ENCODE results near the gene KHDC3L.
A peak's percentile ranks its signal among the peaks of the same experiment; 100 is the strongest.
"Not testable (repeated sequence)": the region's sequence is repeated elsewhere in the genome, so short reads cannot be mapped to it uniquely, and the experiment has no call there.

The KHDC3L gene

GRCh38 chr6:73353636-73354593 is 8.5 kb upstream of the KHDC3L start, which contains the start of gene DPPA5:
Gene DPPA5, minus strand, starts transcription at chr6:73354276. Its CDS starts 51 bp downstream, at chr6:73354225.
- ATAC-seq (ENCODE audit: low read depth) (no peak), DNase-seq (ENCODE audit: low spot score in 2 of 2) (no peak)
- no peaks in the 10 kb centered on the region for H3K4me1 Mint-ChIP-seq
- peaks cover 15% of the 10 kb centered on the region for H3K27me3 Mint-ChIP-seq
- H3K36me3 Mint-ChIP-seq = no peaks in the 10 kb centered on the region
- no peak within 1 kb of the TSS for H3K4me3 Mint-ChIP-seq
- no peak within 1 kb of the TSS for H3K27ac Mint-ChIP-seq
- H3K9me3 Mint-ChIP-seq = no peaks in the 10 kb centered on the region

- Mint-ChIP-seq H3K4me3 (no peak overlapping the region), H3K4me1 (no peaks in the 10 kb centered on the region), H3K36me3 (no peaks in the 10 kb centered on the region), H3K9me3 (no peaks in the 10 kb centered on the region), H3K27me3 (peaks cover 7% of the 10 kb centered on the region), H3K27ac (no peak overlapping the region)
- ATAC-seq (ENCODE audit: low read depth) (no peak), DNase-seq (ENCODE audit: low spot score in 2 of 2) (no peak)
Observed at GRCh38 chr6:73362869-73363536, 545 bp downstream of the KHDC3L start.

- no peak overlapping the region for H3K4me3 Mint-ChIP-seq
- H3K9me3 Mint-ChIP-seq = no peaks in the 10 kb centered on the region
- H3K27me3 Mint-ChIP-seq = peaks cover 4% of the 10 kb centered on the region
- no peaks in the 10 kb centered on the region for H3K4me1 Mint-ChIP-seq
- H3K27ac Mint-ChIP-seq = no peak overlapping the region
- no peaks in the 10 kb centered on the region for H3K36me3 Mint-ChIP-seq
- no peak for ATAC-seq (ENCODE audit: low read depth)
- DNase-seq (ENCODE audit: low spot score in 2 of 2) = no peak
Observed at GRCh38 chr6:73363537-73363875, 1.0 kb downstream of the KHDC3L start.

GRCh38 chr6:73364121-73364520 is 1.7 kb downstream of the KHDC3L start:
- Mint-ChIP-seq H3K36me3 (no peaks in the 10 kb centered on the region), H3K4me3 (no peak overlapping the region), H3K27me3 (peaks cover 4% of the 10 kb centered on the region), H3K4me1 (no peaks in the 10 kb centered on the region), H3K9me3 (no peaks in the 10 kb centered on the region), H3K27ac (no peak overlapping the region)
- no peak for ATAC-seq (ENCODE audit: low read depth)
- no peak for DNase-seq (ENCODE audit: low spot score in 2 of 2)

GRCh38 chr6:73364549-73364948 is 2.1 kb downstream of the KHDC3L start:
- ATAC-seq (ENCODE audit: low read depth) (no peak), DNase-seq (ENCODE audit: low spot score in 2 of 2) (no peak)
- Mint-ChIP-seq H3K27me3 (peaks cover 3% of the 10 kb centered on the region), H3K4me1 (no peaks in the 10 kb centered on the region), H3K27ac (no peak overlapping the region), H3K36me3 (no peaks in the 10 kb centered on the region), H3K4me3 (no peak overlapping the region), H3K9me3 (no peaks in the 10 kb centered on the region)

- Mint-ChIP-seq H3K36me3 (no peaks in the 10 kb centered on the region), H3K4me1 (no peaks in the 10 kb centered on the region), H3K27ac (no peak overlapping the region), H3K9me3 (peaks cover 1% of the 10 kb centered on the region), H3K27me3 (peaks cover 3% of the 10 kb centered on the region), H3K4me3 (no peak overlapping the region)
- DNase-seq (ENCODE audit: low spot score in 2 of 2) (no peak), ATAC-seq (ENCODE audit: low read depth) (no peak)
Observed at GRCh38 chr6:73367761-73368355, 5.4 kb downstream of the KHDC3L start.

GRCh38 chr6:73368675-73369074 is 6.2 kb downstream of the KHDC3L start:
- H3K4me3 Mint-ChIP-seq = no peak overlapping the region
- DNase-seq (ENCODE audit: low spot score in 2 of 2) = no peak
- H3K4me1 Mint-ChIP-seq = no peaks in the 10 kb centered on the region
- peaks cover 1% of the 10 kb centered on the region for H3K9me3 Mint-ChIP-seq
- ATAC-seq (ENCODE audit: low read depth) = no peak
- H3K27ac Mint-ChIP-seq = no peak overlapping the region
- peaks cover 3% of the 10 kb centered on the region for H3K27me3 Mint-ChIP-seq
- H3K36me3 Mint-ChIP-seq = no peaks in the 10 kb centered on the region

- Mint-ChIP-seq H3K4me3 (no peak overlapping the region), H3K36me3 (no peaks in the 10 kb centered on the region), H3K27ac (no peak overlapping the region), H3K27me3 (peaks cover 3% of the 10 kb centered on the region), H3K4me1 (no peaks in the 10 kb centered on the region), H3K9me3 (peaks cover 1% of the 10 kb centered on the region)
- DNase-seq (ENCODE audit: low spot score in 2 of 2) = no peak
- no peak for ATAC-seq (ENCODE audit: low read depth)
Observed at GRCh38 chr6:73369157-73369556, 6.7 kb downstream of the KHDC3L start.

GRCh38 chr6:73369563-73369962 is 7.1 kb downstream of the KHDC3L start, which contains the start of gene OOEP:
Gene OOEP, minus strand, starts transcription at chr6:73369897. Its CDS starts 105 bp downstream, at chr6:73369792.
- Mint-ChIP-seq H3K9me3 (peaks cover 1% of the 10 kb centered on the region), H3K4me3 (no peak within 1 kb of the TSS), H3K27me3 (peaks cover 3% of the 10 kb centered on the region), H3K4me1 (no peaks in the 10 kb centered on the region), H3K36me3 (no peaks in the 10 kb centered on the region), H3K27ac (no peak within 1 kb of the TSS)
- DNase-seq (ENCODE audit: low spot score in 2 of 2) (no peak), ATAC-seq (ENCODE audit: low read depth) (no peak)

- H3K36me3 Mint-ChIP-seq = no peaks in the 10 kb centered on the region
- ATAC-seq (ENCODE audit: low read depth) (no peak), DNase-seq (ENCODE audit: low spot score in 2 of 2) (no peak)
- no peak overlapping the region for H3K27ac Mint-ChIP-seq
- H3K27me3 Mint-ChIP-seq = no peaks in the 10 kb centered on the region
- H3K4me3 Mint-ChIP-seq = no peak overlapping the region
- peaks cover 1% of the 10 kb centered on the region for H3K9me3 Mint-ChIP-seq
- H3K4me1 Mint-ChIP-seq = no peaks in the 10 kb centered on the region
Observed at GRCh38 chr6:73371984-73372383, 9.5 kb downstream of the KHDC3L start.

GRCh38 chr6:73372516-73372915 is 10.1 kb downstream of the KHDC3L start:
- Mint-ChIP-seq H3K4me1 (no peaks in the 10 kb centered on the region), H3K27me3 (no peaks in the 10 kb centered on the region), H3K36me3 (no peaks in the 10 kb centered on the region), H3K9me3 (peaks cover 1% of the 10 kb centered on the region), H3K4me3 (no peak overlapping the region), H3K27ac (no peak overlapping the region)
- ATAC-seq (ENCODE audit: low read depth) (no peak), DNase-seq (ENCODE audit: low spot score in 2 of 2) (no peak)

- DNase-seq (ENCODE audit: low spot score in 2 of 2) (no peak), ATAC-seq (ENCODE audit: low read depth) (no peak)
- Mint-ChIP-seq H3K4me3 (no peak overlapping the region), H3K27me3 (no peaks in the 10 kb centered on the region), H3K27ac (no peak overlapping the region), H3K4me1 (no peaks in the 10 kb centered on the region), H3K9me3 (no peaks in the 10 kb centered on the region), H3K36me3 (no peaks in the 10 kb centered on the region)
Observed at GRCh38 chr6:73375216-73375615, 12.8 kb downstream of the KHDC3L start.

GRCh38 chr6:73377225-73377624 is 14.8 kb downstream of the KHDC3L start:
- H3K27me3 Mint-ChIP-seq = no peaks in the 10 kb centered on the region
- H3K9me3 Mint-ChIP-seq = no peaks in the 10 kb centered on the region
- no peaks in the 10 kb centered on the region for H3K4me1 Mint-ChIP-seq
- DNase-seq (ENCODE audit: low spot score in 2 of 2) (no peak), ATAC-seq (ENCODE audit: low read depth) (no peak)
- H3K4me3 Mint-ChIP-seq = no peak overlapping the region
- H3K36me3 Mint-ChIP-seq = no peaks in the 10 kb centered on the region
- peak overlapping the region; percentile 28 for H3K27ac Mint-ChIP-seq

GRCh38 chr6:73381531-73381930 is 19.1 kb downstream of the KHDC3L start:
- not testable (repeated sequence) for H3K9me3 Mint-ChIP-seq; ATAC-seq (ENCODE audit: low read depth); H3K4me1 Mint-ChIP-seq; H3K36me3 Mint-ChIP-seq; H3K27me3 Mint-ChIP-seq; H3K4me3 Mint-ChIP-seq; H3K27ac Mint-ChIP-seq; DNase-seq (ENCODE audit: low spot score in 2 of 2)
